K562 (cell line): Measurements from ENCODE around the gene FMOD. TPM values are rescaled to one million over a fixed set of nuclear protein-coding genes. Genes with fewer than 3 reads are reported as not detected.

ENCODE experiments used
- ATAC-seq: fragments of 200-7000 bp; cut with Tn5 transposase; 3 replicates; pipeline ENCODE4 v1.9.1; 2020; ENCODE audit warnings: moderate library complexity
- BruUV-seq: library from RNA; stranded (reverse); fragments of 400-500 nt; replicated peaks from 2 replicates; lab custom pipeline; 2021; lab: Mats Ljungman, UMichigan
- CTCF ChIA-PET: fragments of 300-600 bp; formaldehyde crosslinking; extraction: SDS; loops from one replicate; lab custom pipeline; 2021; ENCODE audit warnings: low intra/inter-chr PET ratio; lab: Yijun Ruan, JAX
- POLR2A ChIA-PET: fragments of 300-600, 350-650 bp; sonication (Branson Sonifier 250); formaldehyde crosslinking; extraction: SDS; loops from one replicate; lab custom pipeline; 2021; ENCODE audit warnings: antibody characterized with exemption, inconsistent platforms; lab: Yijun Ruan, JAX
- DNase-seq, 4 experiments: peaks; one replicate each; pipeline versions ENCODE4 v3.0.0 to v3.0.0-alpha.2; 2011 to 2018; ENCODE audit warnings: low spot score in 3 of 4, mixed read lengths in 3 of 4; ENCODE audit errors: extremely low read depth in 1 of 4
- FAIRE-seq: peaks from 2 replicates; lab custom pipeline; 2011; peaks lifted over from hg19 to GRCh38; lab: Jason Lieb, UNC
- H2AFZ ChIP-seq: 2 replicates; pipeline ENCODE4 v1.6.0; 2011; ENCODE audit warnings: low read depth, low read length, control low read depth, inconsistent platforms
- H3K27ac ChIP-seq: fragments of 200-600 bp; 3 replicates; pipeline ENCODE4 v1.8.0; 2011; ENCODE audit warnings: low read depth, mild to moderate bottlenecking, control low read depth, inconsistent platforms, low read length, moderate library complexity, mixed read lengths; ENCODE audit errors: extremely low read depth
- H3K27me3 ChIP-seq, 2 experiments: fragments of 300-600 bp in 1 of 2; 2 replicates in 1 of 2; 3 replicates in 1 of 2; pipeline versions ENCODE4 v1.6.0 to v1.8.0; 2011; ENCODE audit warnings: inconsistent platforms in 2 of 2, low read length in 2 of 2, mild to moderate bottlenecking in 1 of 2, mixed read lengths in 1 of 2, moderate library complexity in 1 of 2; ENCODE audit not compliant: control insufficient read depth in 2 of 2, insufficient read depth in 2 of 2
- H3K36me3 ChIP-seq: fragments of 300-600 bp; 3 replicates; pipeline ENCODE4 v1.8.0; 2011; ENCODE audit warnings: mild to moderate bottlenecking, low read length, inconsistent platforms; ENCODE audit not compliant: control insufficient read depth, insufficient read depth
- H3K4me1 ChIP-seq, 2 experiments: fragments of 200-600 bp in 1 of 2; replicated peaks in 1 of 2; 2 replicates in 1 of 2; 3 replicates in 1 of 2; pipeline versions ENCODE4 v1.5.1 to v1.8.0; 2011; ENCODE audit warnings: inconsistent platforms in 2 of 2, low read length in 2 of 2, mild to moderate bottlenecking in 1 of 2, mixed read lengths in 1 of 2, moderate library complexity in 1 of 2; ENCODE audit not compliant: control insufficient read depth in 2 of 2, insufficient read depth in 2 of 2
- H3K4me2 ChIP-seq: 2 replicates; pipeline ENCODE4 v1.6.1; 2011; ENCODE audit warnings: low read length, control low read depth, inconsistent platforms, mixed read lengths; ENCODE audit not compliant: insufficient read depth
- H3K4me3 ChIP-seq: fragments of 200-600 bp; sonication (generic), shearing (Covaris generic); 2 replicates; pipeline ENCODE4 v1.5.1; 2016; ENCODE audit warnings: control low read depth, inconsistent platforms
- H3K79me2 ChIP-seq: fragments of 200-600 bp; 3 replicates; pipeline ENCODE4 v1.8.0; 2011; ENCODE audit warnings: low read length, inconsistent platforms; ENCODE audit not compliant: control insufficient read depth, insufficient read depth
- H3K9ac ChIP-seq, 2 experiments: 2 replicates each; pipeline versions ENCODE4 v1.6.0 to v1.6.1; 2011; ENCODE audit warnings: low read depth in 2 of 2, low read length in 2 of 2, control low read depth in 1 of 2, inconsistent platforms in 1 of 2, mild to moderate bottlenecking in 1 of 2, mixed read lengths in 1 of 2; ENCODE audit not compliant: insufficient read depth in 1 of 2
- H3K9me1 ChIP-seq: one replicate; pipeline ENCODE4 v1.6.0; 2011; ENCODE audit warnings: inconsistent platforms, mild to moderate bottlenecking, low read length, moderate library complexity; ENCODE audit not compliant: control insufficient read depth, insufficient read depth
- H3K9me3 ChIP-seq: replicated peaks from 2 replicates; pipeline ENCODE4 v1.5.1; 2011; ENCODE audit warnings: low read depth, low read length, inconsistent platforms; ENCODE audit not compliant: control insufficient read depth, insufficient read depth
- H4K20me1 ChIP-seq: replicated peaks from 2 replicates; pipeline ENCODE4 v1.6.1; 2011; ENCODE audit warnings: low read length, inconsistent platforms, mixed read lengths; ENCODE audit not compliant: control insufficient read depth, insufficient read depth
- CCAR2 ChIP-seq: fragments of 200-400 bp; formaldehyde crosslinking; IDR thresholded peaks from 2 replicates; pipeline ENCODE4 v1.6.1; 2017; ENCODE audit warnings: mild to moderate bottlenecking, low read depth, low read length
- CREB3L1 ChIP-seq: fragments of 450-650 bp; IDR thresholded peaks from 2 replicates; pipeline ENCODE4 v1.6.1; 2014; ENCODE audit warnings: low read depth, mild to moderate bottlenecking, moderate library complexity, borderline replicate concordance
- ETV1 ChIP-seq: fragments of 450-650 bp; conservative IDR thresholded peaks from 2 replicates; pipeline ENCODE4 v1.6.1; 2016; ENCODE audit warnings: missing genetic modification characterization, control low read depth, low read depth, missing compliant biosample characterization
- KAT2B ChIP-seq: IDR thresholded peaks from one replicate; pipeline ENCODE4 v1.6.1; 2012; ENCODE audit warnings: low read depth, mild to moderate bottlenecking, control low read depth, inconsistent platforms, low read length, moderate library complexity
- KDM4B ChIP-seq, 2 experiments: fragments of 450-650 bp in 1 of 2; sonication (generic) in 1 of 2; IDR thresholded peaks; 2 replicates each; pipeline ENCODE4 v1.6.1; 2016 to 2017; ENCODE audit warnings: borderline replicate concordance in 2 of 2, antibody characterized with exemption in 1 of 2, low read depth in 1 of 2, mild to moderate bottlenecking in 1 of 2
- KLF1 ChIP-seq: fragments of 450-650 bp; IDR thresholded peaks from 2 replicates; pipeline ENCODE4 v1.6.1; 2016; ENCODE audit warnings: missing genetic modification characterization, missing compliant biosample characterization
- KLF16 ChIP-seq: IDR thresholded peaks from 2 replicates; pipeline ENCODE4 v1.6.1; 2016; ENCODE audit warnings: antibody characterized with exemption
- L3MBTL2 ChIP-seq: fragments of 450-650 bp; IDR thresholded peaks from 2 replicates; pipeline ENCODE4 v1.6.1; 2016; ENCODE audit warnings: mild to moderate bottlenecking, moderate library complexity
- LARP7 ChIP-seq: fragments of 450-650 bp; IDR thresholded peaks from 2 replicates; pipeline ENCODE4 v1.6.1; 2016
- MXI1 ChIP-seq: IDR thresholded peaks from 2 replicates; pipeline ENCODE4 v1.6.1; 2011; ENCODE audit warnings: low read depth, mild to moderate bottlenecking, improper control_type of control experiment, low read length
- POLR2AphosphoS5 ChIP-seq: IDR thresholded peaks from 2 replicates; pipeline ENCODE4 v1.6.1; 2011; ENCODE audit warnings: mild to moderate bottlenecking, low read depth, low read length, moderate library complexity; ENCODE audit not compliant: control insufficient read depth, insufficient read depth
- SFPQ ChIP-seq: fragments of 200-400 bp; formaldehyde crosslinking; IDR thresholded peaks from 2 replicates; pipeline ENCODE4 v1.6.1; 2017; ENCODE audit warnings: mild to moderate bottlenecking, low read depth, low read length, moderate library complexity
- YBX1 ChIP-seq: fragments of 450-650 bp; IDR thresholded peaks from 2 replicates; pipeline ENCODE4 v1.7.1; 2016; ENCODE audit warnings: mild to moderate bottlenecking
- ZBTB34 ChIP-seq: fragments of 250-450 bp; sonication (Bioruptor Pico); IDR thresholded peaks from 2 replicates; pipeline ENCODE4 v1.8.0; 2021; ENCODE audit warnings: mild to moderate bottlenecking, moderate library complexity
- ZBTB43 ChIP-seq: sonication (generic); formaldehyde crosslinking; IDR thresholded peaks from 2 replicates; pipeline ENCODE4 v1.8.0; 2023; ENCODE audit warnings: mild to moderate bottlenecking, missing genetic modification reagents
- ZNF253 ChIP-seq: fragments of 250-450 bp; sonication (Bioruptor Pico); conservative IDR thresholded peaks from 2 replicates; pipeline ENCODE4 v1.6.1; 2021; ENCODE audit warnings: mild to moderate bottlenecking
- ZNF431 ChIP-seq: sonication (generic); formaldehyde crosslinking; IDR thresholded peaks from 2 replicates; pipeline ENCODE4 v1.8.0; 2022; ENCODE audit warnings: mild to moderate bottlenecking, missing genetic modification reagents
- WGBS: fragments of 100-300 bp; shearing (Covaris generic); methylation state at CpG from one replicate; pipeline ENCODE4 v1.1.6; 2016; ENCODE audit warnings: low coverage, mixed read lengths; ENCODE audit not compliant: insufficient coverage; ENCODE audit errors: missing lambda C conversion rate; 5-methylcytosine and 5-hydroxymethylcytosine counted together
- in situ Hi-C: fragments of 300-500 bp; cut with MboI; formaldehyde crosslinking; loops from 4 replicates; pipeline ENCODE4 v1.15.0; 2018; ENCODE audit warnings: inconsistent platforms, mixed read lengths
- intact Hi-C: fragments of 100-400 bp; cut with micrococcal nuclease; formaldehyde crosslinking; loops from 2 replicates; pipeline ENCODE4 v1.14.2; 2022
- polyA plus RNA-seq, 8 experiments: library from polyadenylated mRNA; depleted of rRNA in 4 of 8; stranded (reverse) in 5 of 8; unstranded in 3 of 8; fragments of >200 nt; fragmentation: Nextera tagmentation in 2 of 8; fragmentation: Illumina TruSeq in 1 of 8; extraction: Ambion mirVana in 2 of 8; extraction: Trizol in 1 of 8; gene quantifications; 2 replicates each; pipeline versions ENCODE4 v1.2.1 to v1.2.3, GENCODE V29; 2011 to 2014; ENCODE audit warnings: inconsistent platforms in 1 of 8, missing spikeins in 1 of 8
- total RNA-seq, 7 experiments: library from RNA; depleted of rRNA in 6 of 7; stranded (reverse); fragments of >200 nt in 6 of 7; fragmentation: Illumina TruSeq in 2 of 7; extraction: Trizol in 2 of 7; gene quantifications; 2 replicates each; pipeline versions ENCODE4 v1.2.1 to v1.2.3, GENCODE V29; 2011 to 2021; ENCODE audit warnings: low replicate concordance in 1 of 7

FMOD gene
- total and polyA plus RNA-seq, 9 of the 15 experiments (the other 6 are each of a cell fraction or from before 2014, with no cell fraction given), result 0.03 to 0.13 (median 0.03) TPM; not detected in 6

- Histone ChIP-seq H3K27ac (no peak overlapping the region), H3K9ac (no peak overlapping the region), H4K20me1 (no peaks in the 10 kb centered on the region; the same call in 1 of the 2 replicates), H3K27me3 (peaks cover 10 to 68% of the 10 kb centered on the region in 2 experiments; a peak in 4 of 5 replicates), H3K79me2 (no peaks in the 10 kb centered on the region), H3K4me2 (no peak overlapping the region), H3K4me1 (no peaks in the 10 kb centered on the region; a peak in 1 of 5 replicates), H3K36me3 (no peaks in the 10 kb centered on the region), H3K9me3 (no peaks in the 10 kb centered on the region), H3K9me1 (no peaks in the 10 kb centered on the region), H2AFZ (no peak overlapping the region), H3K4me3 (no peak overlapping the region)
- in situ Hi-C loops, result no loop called here
- no peak for TF ChIP-seq ETV1 (tag)
- no peak for TF ChIP-seq SFPQ
- TF ChIP-seq KLF16, result no peak
- TF ChIP-seq MXI1, result no peak
- no peak for TF ChIP-seq KAT2B
- TF ChIP-seq ZBTB43, result no peak
- no peak for TF ChIP-seq ZBTB34 (CRISPR knock-in tag)
- TF ChIP-seq POLR2AphosphoS5, result no peak
- no peak for TF ChIP-seq YBX1
- TF ChIP-seq CCAR2, result no peak
- TF ChIP-seq ZNF431, result no peak
- no peak for TF ChIP-seq ZNF253 (CRISPR knock-in tag)
- TF ChIP-seq KDM4B (IDR thresholded peaks at IDR 0.05; ENCODE audit: borderline replicate concordance in 2 of 2, low read depth in 1 of 2), result no peak
- TF ChIP-seq KLF1 (tag), result no peak
- TF ChIP-seq LARP7, result no peak
- 0 out of 2 replicates have a peak, but pooled peaks have one; percentile 2 for TF ChIP-seq CREB3L1
- TF ChIP-seq L3MBTL2, result peak; percentile 6; the same call in 1 of the 2 replicates
- intact Hi-C loops, result no loop called here
- ChIA-PET CTCF (no interaction called here), POLR2A (interaction anchor here (1.3 kb wide), 1 partner anchor 10 kb away, joined by 3 read pairs; no protein-coding TSS in a partner anchor)
- BruUV-seq, result no TSS peak
- WGBS, result 0% methylated on average over 4 of the region's 4 CpGs
- DNase-seq (no peak), ATAC-seq (no peak), FAIRE-seq (no peak)
These were observed 13.9 kb upstream of the FMOD start for GRCh38 chr1:203364806-203365205.
